HG03565 (cell line): ENCODE measurements around the gene SEC24C.
A peak's percentile ranks its signal among the peaks of the same experiment; 100 is the strongest.
"Not testable (repeated sequence)": the region's sequence is repeated elsewhere in the genome, so short reads cannot be mapped to it uniquely, and the experiment has no call there.

Source experiments
- ATAC-seq: cut with Tn5 transposase; IDR thresholded peaks from one replicate; pipeline ENCODE4 v1.9.1; 2021; ENCODE audit warnings: mild to moderate bottlenecking, moderate library complexity; ENCODE audit not compliant: unreplicated experiment

Gene SEC24C

DNA sequence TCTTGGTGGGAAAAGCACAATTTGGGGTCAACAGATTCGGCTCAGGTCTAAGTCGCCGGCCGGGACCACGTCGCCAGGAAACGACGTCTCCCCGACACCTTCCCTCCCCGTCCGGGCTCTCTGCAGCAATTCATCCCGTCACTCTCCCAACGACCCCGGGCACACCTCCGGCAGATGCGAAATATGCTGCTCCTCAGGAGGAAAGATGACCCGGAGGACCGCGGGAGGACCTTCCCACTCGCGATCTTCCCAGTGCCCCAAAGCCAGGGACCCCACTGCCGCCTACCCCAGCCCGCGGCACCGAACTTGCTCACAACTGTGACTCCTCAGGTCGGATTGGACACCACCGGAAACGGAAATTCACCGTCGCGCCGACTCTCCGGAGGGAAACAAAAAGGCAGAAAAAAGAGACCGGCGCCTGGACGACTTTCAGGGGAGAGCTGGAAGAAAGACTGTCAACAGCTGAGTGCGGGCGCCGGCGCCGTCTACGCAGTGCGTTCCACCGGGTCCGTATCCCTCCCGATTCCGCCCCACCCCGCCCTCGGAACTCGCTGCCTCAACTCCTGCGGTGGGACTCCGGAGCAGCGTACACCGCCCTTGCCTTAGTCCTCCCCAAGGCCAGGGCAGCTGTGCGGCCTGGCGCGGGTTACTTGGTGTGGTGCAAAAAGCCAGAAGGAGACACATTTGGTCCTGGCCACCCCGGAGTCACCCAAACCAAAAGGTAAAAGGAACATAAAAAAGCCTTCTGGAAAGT is 13.8 kb upstream of the SEC24C start:
- ATAC-seq: peak; percentile 78

DNA sequence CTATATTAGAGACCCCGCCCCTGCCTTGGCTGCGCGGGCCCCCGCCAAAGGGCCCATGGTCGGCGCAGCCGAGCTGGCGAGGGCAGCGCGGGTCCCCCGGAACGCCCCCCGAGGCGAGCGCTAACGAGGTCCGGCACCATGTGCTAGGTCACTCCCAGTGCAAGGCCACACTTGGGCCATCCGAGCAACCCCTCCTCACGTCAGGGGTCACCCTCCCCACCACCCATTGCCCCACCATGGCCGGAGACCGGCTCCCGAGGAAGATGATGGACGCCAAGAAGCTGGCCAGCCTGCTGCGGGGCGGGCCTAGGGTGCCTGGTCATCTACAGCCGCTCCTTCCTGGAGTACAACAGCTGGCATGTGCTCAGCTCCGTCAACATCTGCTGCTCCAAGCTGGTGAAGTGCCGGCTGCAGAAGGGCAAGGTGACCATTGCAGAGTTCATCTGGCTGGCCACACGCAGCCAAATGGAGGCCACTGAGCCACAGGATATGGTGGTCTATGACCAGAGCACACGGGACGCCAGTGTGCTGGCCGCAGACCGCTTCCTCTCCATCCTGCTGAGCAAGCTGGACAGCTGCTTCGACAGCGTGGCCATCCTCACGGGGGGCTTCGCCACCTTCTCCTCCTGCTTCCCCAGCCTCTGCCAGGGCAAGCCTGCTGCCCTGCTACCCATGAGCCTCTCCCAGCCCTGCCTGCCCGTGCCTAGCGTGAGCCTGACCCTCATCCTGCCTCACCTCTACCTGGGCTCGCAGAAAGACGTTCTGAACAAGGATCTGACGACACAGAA is 12.4 kb upstream of the SEC24C start:
- no peak for ATAC-seq

DNA sequence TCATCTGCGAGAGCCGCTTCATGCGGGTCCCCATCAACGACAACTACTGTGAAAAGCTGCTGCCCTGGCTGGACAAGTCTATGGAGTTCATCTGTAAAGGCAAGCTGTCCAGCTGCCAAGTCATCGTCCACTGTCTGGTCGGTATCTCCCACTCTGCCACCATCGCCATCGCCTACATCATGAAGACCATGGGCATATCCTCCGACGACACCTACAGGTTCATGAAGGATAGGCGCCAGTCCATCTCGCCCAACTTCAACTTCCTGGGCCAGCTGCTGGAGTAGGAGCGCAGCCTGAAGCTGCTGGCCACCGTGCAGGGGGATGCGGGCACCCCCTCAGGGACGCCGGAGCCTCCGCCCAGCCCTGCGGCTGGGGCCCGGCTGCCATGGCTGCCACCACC is 11.7 kb upstream of the SEC24C start:
- no peak for ATAC-seq

DNA sequence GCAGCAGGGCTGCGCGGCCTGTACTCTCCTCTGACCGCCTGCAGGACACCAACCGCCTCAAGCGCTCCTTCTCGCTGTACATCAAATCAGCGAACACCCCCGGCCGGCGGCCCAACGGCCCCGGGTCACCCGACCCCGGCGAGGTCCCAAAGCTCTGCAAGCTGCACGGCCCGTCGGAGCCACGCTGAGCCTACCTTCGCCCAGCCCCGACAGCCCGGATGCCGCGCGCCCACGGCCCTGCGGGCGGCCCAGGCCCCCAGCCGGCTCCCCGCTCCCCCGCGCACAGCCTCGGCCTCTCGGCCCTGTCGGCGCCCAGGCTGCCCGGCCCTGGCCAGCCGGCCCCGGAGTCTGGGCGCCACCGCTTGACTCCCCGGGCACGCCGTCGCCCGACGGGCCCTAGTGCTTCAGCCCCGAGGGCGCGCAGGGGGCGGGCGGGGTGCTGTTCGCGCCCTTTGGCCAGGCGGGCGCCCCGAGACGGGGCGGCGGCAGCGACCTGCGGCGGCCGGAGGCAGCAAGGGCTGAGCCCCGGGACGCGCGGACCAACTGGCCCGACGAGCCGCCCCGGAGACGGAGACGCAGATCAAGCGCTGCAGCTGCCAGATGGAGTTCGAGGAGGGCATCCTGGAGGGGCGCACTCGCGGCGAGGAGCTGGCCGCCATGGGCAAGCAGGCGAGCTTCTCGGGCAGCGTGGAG is 11.1 kb upstream of the SEC24C start:
- no peak for ATAC-seq

DNA sequence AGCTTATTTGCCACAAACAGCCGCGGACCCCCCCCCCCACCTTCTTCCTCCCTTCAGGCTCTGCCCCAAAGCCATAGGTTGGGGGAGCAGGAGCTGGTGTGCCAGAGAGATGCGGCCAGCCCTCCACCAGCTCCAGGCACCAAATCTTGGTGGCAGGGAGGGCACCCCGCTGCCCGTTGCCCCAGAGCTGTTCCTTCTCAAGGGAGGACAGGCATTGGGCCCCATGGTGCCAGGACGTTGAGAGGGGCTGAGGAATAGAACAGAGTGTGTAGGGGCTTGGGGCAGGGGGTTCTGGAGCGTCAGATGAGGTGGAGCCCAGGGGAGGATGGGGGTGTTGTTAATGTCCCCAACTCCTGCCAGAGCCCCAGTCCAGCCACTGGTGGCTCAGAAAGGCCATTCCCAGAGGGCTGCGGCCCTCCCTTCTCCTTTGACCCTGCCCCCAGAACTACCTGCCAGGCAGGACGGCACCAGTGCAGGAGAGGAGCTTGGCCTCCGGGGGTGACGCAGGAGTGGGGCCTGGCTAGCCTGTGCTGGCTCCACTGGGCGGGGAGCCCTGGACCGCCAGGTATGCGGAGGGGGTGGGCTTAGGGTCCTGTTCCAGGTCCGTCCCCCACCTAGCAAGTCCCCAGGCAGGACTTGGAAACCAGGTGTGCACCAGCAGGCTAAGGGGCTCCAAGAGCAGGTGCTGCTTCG is 10.0 kb upstream of the SEC24C start:
- no peak for ATAC-seq

DNA sequence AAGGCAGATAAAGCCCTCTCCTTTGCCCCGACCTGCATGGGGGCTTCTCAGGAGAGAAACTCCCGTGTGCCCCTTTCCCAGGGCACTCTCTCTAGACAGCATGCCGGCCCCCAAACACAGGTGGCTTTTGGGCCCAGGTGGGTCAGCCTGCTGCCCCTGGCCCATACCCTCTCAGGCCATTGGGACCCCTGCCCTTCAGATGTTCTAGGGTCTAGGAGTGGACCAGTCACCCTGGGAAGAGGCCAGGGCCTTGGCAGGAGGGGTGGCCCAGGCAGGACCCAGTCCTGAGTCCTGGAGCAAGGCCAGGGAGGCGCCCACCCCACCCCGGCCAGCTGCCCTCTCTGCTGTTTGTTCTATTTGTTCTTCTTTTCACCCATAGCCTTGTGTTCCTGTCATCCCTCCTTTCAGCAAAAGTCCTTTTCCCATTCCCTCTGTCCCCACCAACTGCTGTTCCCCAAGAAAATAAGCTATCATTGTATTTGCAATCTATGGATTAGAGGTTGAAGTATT is 9.3 kb upstream of the SEC24C start:
- no peak for ATAC-seq

DNA sequence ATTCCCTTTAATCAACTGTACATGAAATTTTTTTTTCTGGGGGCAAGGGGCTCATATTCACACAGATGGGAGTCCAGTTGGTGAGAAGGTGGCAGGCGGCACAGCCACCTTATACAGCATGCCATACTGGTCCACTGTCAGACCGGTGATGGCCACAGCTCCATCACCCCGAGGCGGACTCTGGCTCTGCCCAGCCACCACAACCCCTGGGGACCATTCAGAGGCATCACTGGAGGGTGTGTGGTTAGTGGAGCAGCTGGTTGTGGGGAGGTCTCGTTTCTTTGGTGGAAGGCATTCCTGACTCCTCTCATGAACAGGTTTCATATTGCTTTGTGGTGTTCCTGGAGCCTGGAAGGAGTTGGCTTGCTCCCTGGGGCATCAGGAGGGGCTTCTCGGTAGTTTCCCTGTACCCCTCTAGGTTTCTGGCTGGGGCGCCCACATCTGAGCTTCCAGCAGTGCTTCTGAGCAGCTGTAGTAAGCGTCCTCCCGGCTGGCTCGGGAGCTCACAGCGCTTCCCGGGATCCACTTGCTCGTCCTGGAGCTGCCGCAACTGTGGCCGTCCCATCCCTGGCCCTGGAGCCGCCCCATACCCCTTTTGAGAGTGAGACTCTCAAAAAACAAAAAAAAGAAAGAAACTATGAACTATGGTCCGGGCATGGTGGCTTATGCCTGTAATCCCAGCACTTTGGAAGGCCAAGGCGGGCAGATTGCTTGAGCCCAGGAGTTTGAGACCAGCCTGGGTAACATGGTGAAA is 3.5 kb upstream of the SEC24C start:
- not testable (repeated sequence) for ATAC-seq

DNA sequence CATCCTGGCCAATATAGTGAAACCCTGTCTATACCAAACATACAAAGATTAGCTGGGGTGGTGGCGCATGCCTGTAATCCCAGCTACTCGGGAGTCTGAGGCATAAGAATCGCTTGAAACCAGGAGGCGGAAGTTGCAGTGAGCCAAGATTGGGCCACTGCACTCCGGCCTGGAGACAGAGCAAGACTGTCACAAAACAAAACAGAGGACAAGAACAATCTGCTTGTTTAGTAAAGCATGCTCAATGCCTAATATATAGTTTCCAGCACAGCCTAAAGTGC is 1.8 kb upstream of the SEC24C start:
- no peak for ATAC-seq

DNA sequence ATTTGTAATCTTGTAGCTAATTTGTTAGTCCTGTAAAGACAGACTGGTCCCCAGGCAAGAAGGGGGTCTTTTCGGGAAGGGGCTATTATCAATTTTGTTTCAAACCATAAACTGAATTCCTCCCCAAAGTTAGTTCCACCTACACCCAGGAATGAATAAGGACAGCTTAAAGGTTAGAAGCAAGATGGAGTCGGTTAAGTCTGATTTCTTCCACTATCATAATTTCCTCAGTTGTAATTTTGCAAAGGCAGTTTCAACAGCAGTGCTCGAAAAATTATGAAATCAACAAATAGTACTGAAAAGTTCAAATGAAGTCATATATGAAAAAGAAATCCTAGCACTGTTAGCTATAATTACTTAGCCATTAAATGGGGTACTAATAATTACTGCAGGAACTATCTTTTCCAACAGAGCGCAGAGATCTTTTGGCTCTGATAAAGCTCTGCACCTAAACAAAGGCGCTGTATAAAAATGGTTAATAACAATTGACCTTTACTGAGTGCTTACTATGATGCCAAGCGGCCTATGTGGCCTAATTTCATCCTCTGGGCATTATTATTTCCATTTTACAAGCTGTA is 756 bp upstream of the SEC24C start:
- no peak for ATAC-seq

DNA sequence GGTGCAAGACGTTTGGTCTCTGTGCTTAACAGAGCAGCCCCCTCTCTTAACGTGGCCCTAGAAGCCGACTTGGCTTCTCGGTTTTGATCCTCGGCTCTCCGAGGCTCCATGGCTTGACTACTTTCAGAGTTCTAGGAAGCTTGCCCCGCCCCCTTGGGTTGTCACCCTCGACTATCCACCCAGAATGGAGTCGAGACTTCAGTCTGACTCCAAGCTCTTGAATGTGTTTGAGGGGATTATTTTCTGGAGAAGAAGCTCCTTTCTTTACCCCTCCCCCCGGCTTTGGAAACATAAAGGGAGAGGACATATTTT is 448 bp downstream of the SEC24C start:
- ATAC-seq: peak; percentile 10

DNA sequence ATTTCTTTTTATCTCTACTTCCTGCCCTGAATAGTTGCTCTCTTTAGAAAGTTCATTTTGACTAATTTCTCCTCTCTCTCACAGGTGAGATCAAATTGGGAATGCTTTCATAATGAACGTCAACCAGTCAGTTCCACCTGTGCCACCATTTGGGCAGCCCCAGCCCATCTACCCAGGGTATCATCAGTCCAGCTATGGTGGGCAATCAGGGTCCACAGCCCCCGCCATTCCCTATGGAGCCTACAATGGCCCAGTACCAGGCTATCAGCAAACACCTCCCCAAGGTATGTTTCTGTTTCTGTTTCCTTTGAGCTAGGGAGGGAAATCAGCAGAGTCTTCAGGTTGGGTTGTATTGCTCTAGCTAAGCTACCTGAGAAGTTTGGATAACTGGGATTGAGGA is 2.5 kb downstream of the SEC24C start:
- ATAC-seq: no peak

DNA sequence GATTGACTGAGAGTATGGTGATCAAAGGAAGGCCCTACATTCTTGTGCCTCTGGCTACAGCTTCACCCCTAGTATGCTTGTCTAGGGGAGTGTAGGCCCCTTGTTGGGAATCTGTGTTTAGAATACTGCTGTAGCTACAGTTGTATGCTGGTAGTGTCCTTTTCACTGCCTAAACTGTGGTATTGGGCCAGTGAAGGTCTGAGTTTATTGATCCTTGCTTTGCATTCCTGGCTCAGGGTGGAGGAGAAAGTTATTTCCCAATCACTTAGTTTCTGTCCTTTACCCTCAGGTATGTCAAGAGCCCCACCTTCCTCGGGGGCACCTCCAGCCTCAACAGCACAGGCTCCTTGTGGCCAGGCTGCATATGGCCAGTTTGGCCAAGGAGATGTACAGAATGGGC is 6.6 kb downstream of the SEC24C start:
- no peak for ATAC-seq

DNA sequence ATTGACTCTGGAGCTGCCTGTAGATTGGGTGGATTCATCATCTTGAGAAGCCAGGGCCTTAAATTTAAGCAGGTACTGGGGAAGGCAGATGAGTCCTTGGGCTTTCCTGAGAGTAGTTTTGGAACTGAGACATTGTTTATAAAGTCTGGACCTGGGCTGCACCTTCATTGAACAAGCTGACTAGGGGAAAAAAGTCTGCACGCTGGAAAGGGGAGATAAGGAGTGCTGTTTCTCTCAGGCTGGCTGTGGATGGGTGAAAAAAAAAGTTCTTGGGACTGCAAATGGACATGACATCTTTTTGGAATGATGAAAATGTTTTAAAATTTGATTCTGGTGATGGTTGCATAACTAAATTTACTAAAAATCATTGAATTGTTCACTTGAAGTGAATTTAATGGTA is 12.0 kb downstream of the SEC24C start:
- ATAC-seq: no peak

DNA sequence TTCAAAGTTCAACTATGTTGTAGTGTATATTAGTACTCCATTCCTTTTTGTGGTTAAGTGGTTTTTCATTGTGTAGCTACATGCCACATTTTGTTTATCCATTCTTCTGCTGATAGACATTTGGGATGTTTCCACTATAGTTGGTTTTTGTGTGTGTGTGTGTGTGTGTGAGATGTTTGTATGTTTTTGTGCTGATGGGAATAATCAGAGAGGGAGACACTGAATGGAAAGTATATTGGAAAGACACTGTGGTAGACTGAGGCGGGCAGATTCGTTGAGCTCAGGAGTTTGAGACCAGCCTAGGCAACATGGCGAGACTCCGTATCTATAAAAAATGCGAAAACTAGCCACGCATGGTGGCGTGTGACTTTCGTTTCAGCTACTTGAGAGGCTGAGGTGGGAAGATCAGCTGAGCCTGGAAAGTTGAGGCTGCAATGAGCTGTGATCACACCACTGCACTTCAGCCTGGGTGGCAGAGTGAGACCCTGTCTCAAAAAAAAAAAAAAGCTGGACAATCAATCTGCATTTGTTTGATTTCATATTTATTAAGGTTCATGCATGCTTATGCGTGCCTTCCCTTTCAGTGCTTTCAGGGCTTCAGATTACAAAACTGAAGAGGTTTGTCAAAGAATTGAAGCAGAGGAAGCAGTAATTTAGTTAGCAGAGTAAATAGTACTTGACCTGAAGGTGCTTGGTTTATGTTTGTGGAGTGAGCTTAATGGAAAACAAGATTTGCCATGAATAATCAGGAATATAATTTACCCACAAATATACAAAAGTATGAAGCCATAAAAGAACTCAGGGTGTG is 14.7 kb downstream of the SEC24C start:
- ATAC-seq: no peak

DNA sequence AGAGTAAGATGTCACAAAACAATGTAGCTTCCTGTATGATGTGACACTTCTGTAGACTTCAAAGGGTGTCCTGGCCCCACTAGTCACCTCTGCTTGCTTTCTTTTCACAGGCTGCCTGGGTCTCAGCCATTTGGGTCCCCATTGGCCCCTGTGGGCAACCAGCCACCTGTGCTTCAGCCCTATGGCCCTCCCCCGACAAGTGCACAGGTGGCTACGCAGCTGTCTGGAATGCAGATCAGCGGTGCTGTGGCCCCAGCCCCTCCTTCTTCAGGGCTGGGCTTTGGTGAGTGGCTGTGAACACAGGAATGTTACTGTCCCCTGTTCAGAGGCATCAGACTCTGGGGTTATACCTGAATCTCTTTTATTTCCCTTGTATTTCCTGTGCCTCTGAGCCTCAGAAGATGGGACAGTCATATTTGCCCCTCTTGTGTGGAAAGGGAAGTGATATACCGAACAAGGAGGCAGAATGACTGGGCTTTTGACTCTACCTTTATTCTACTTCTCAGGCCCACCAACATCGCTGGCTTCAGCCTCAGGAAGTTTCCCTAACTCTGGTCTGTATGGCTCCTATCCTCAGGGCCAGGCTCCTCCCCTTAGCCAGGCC is 15.4 kb downstream of the SEC24C start:
- no peak for ATAC-seq

DNA sequence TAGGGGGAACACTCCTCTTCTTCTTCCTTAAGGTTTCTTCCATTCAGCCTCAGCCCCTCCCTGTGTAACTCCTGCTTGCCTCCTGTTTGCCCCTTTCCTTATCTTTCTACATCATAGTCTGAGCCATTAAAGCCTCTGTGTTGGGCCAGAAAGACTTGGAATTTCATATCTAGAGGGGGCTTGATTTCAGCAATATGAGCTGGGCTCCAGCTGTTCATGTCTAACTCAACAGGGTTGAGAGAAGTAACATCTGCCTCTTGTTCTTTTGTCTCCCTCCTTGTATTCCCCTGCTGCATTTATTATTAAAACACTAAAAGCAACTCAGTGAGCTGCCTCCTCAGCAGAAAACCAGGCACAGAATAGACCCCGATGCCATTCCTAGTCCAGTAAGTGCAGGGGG is 17.6 kb downstream of the SEC24C start:
- ATAC-seq: no peak

DNA sequence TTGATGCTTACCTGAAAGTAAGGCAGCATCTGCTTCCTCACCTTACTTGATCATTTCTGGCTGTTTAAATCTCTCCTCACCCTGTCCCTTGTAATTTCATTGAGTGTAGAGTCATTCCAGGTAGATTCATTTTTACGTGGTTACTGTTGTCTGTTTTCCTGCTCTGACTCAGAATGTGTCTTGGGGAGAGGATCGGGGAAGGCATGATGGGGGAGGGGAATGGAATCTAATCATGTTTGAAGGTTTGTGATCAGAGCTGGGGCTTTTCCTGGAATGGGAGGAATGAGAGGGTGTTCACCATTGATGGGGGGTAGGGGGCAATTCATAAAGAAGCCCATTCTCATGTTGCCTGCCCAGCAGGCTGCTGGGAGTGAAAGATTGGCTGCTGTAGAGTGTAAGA is 18.7 kb downstream of the SEC24C start:
- no peak for ATAC-seq

DNA sequence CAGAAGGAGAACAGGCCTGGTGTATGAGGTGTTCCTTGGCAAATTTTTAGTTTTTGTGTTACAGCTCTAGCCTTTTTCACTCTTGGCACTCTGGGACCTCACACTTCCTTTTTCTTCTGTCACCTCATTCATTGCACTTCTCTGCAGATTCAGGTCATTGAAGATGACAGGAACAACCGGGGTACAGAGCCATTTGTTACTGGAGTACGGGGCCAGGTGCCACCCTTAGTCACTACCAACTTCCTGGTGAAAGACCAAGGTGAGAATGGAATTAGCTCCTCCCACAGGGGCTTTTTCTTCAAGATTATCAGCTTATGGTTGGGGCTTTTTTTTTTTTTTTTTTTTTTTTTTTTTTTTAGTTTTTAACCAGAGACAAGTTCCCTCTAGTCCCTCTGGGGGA is 19.2 kb downstream of the SEC24C start:
- ATAC-seq: no peak

DNA sequence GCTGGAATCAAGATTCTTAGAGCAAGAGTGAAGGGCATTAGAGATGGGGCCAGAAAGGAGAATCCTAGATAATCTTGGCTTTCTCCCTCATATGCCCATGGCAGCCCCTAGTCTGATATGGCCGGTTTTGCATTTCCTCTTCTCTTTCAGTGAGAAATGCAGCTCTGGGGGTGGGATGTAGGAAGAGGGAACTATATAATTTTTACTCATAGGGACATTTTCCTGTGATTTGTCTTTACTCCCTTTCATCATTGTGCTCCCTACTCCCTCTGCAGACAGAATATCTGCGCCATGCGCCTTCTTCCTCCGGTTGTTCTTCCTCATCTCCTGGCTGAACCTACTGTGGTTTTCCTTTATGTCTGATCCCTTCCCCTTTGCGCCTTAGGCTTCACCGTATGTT is 20.9 kb downstream of the SEC24C start:
- no peak for ATAC-seq
